ENCODE data around the gene CAPN5.

CAPN5 gene

DNA sequence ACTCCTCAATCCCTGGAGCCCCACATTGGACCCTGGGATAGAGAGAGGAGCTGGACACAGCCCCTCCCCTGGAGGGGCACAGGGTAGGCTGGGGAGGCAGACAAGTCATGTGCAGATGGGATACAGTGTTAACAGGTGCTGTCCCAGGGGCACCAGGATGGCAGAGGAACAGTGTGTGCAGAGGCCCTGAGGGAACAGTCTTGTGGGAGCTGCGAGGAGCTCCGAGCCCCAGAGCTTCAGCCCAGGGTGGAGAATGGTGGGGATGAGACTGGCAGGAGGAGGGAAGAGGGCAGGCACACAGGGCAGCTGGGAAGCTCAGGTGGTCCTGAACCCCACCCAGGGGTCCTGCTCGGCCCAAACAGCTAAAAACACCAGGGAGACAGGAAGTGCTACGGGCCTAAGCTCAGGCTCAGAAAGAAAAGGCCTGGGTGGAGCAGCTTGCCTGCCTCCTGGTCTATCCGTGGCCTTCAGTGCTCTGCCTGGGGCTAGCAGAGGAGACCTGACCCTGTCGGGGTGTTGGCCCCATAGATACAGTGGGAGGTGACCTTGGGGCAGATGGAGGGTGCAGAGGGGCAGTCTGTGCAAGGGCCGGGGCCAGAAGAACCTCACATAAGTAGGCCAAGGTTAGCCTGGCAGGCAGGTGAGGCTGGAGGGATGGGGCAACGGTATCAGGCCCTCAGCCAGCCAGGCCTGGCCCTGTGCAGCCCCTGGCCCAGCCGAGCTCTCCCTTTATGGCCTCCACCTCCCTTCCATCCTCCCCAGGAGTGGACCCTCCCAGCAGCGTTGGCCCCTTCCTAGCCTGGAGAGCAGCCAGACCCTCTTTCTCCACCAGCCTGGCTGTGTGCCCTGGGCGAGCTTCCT, 15.4 kb downstream of the CAPN5 start:
- no peak for DNase-seq (ENCODE audit: extremely low read depth in 1 of 2, low read depth in 1 of 2)

DNA sequence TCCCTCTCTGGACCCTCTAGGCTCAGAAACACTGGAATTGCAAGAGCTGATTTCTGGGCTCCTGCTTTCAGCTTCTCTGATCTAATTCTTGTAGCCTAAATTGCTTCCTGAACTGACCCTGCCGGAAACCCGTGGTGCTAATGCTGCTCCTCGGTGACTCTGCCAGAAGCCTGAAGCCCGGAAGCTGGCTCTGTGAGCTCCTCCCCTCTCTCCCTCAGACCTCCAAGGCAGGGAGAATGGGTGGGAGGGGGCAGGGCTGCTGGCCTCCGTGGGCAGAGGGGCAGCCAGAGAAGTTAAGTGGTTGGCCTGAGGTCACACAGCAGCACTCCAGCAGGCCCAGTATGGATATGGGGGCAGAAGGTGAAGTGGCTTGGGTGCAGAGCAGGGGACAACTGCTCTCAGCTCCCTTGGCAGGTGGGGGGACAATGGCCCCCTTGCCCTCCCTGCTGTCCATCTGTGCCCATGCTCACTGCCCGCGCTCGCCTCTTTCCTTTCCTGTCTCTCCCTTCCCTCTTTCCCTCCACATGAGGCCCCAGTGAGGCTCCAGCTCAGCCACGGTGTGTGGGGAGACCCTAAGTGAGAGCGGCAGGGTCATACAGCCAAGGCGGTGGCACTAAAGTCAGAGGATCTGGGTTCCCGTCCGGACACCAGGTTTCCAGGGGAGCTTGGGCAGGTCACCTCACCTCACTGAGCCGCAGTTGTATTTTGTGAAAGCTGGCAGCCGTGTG, 16.2 kb downstream of the CAPN5 start:
- DNase-seq (ENCODE audit: extremely low read depth in 1 of 2, low read depth in 1 of 2), result no peak

DNA sequence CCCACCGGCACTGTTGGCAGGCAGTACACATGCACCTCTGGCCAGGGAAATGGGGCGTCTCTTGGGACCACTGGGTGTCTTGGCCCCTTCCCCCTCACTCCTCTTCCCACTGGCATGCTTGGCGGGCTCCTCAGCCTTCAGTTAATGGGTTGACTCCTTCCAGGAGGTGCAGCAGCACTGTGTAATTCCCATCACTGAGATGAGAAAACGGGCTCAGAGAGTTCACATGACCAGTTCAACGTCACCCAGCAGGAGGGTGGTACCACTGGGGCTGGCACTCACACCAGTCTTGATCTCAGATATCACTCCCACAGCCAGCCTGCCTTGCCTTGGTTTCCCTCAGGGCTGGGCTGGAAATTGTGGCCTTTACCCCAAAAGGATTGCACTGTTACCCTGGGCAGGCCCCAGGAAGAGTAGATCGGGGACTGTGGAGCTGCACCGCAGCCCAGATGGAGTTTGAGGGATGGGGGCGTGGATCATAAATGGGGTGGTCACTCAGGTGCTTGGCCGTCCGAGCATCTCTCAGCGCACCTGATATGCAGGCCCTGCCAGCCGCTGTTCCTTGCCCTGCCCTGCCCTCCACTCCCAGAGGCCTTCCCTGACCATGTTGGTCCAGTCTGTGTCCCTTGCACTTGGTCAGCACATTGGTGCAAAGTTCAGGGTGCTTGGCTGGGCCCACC, 16.9 kb downstream of the CAPN5 start:
- no peak for DNase-seq (ENCODE audit: extremely low read depth in 1 of 2, low read depth in 1 of 2)

DNA sequence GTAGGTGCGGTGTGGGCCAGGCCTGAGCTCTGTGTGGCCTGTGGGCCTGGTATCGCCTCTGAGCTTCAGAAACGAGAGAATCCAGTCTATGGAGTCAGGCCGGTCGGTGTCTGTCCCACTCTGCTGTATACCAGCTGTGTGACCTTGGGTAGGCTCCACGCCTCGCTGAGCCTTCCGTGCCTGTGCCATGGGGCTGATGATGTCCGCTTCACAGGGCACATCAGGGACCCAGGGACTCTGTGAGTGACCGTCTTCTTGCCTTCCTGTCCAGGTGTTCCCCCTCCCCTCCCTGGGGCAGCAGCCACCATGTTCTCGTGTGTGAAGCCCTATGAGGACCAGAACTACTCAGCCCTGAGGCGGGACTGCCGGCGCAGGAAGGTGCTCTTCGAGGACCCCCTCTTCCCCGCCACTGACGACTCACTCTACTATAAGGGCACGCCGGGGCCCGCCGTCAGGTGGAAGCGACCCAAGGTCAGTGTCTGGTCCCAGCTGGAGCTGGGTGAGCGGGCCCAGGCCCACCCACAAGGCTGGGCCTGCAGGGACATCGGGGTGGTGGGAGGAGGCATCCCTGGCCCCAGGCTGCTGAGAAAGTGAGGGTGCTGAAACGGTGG, 17.9 kb downstream of the CAPN5 start:
- DNase-seq (ENCODE audit: extremely low read depth in 1 of 2, low read depth in 1 of 2), result no peak

GRCh38 chr11:77085652-77086051, 18.9 kb downstream of the CAPN5 start:
- DNase-seq (ENCODE audit: extremely low read depth in 1 of 2, low read depth in 1 of 2), result no peak

- DNase-seq (ENCODE audit: extremely low read depth in 1 of 2, low read depth in 1 of 2), result no peak
These were observed 20.0 kb downstream of the CAPN5 start for GRCh38 chr11:77086521-77087472.

DNA sequence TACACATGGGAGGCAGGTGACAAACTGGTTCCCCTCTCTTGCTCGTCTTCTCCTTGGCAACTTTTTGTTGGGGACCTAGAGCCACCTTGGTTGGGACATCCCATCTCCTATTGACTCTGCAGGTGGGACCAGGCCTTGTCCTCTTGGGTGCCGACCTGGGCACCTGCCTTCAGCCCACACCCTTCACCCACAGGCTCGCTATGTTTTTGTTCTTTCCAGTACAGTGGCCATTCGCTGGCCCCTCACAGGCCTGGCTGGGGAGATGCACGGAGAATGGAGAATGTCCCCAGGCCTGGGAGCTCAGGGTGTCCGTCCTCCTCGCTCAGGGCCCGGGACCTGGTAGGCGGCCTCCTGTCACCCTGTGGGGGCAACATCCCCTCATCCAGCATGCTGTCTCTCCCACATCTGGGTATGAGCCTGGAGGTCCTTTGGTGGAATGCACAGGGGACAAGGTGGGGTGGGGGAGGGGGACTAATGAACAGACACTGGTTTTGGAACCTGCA, 21.0 kb downstream of the CAPN5 start:
- DNase-seq (ENCODE audit: extremely low read depth in 1 of 2, low read depth in 1 of 2), result no peak

- no peak for DNase-seq (ENCODE audit: extremely low read depth in 1 of 2, low read depth in 1 of 2)
These were observed 21.6 kb downstream of the CAPN5 start for GRCh38 chr11:77088236-77089003.

- no peak for DNase-seq (ENCODE audit: extremely low read depth in 1 of 2, low read depth in 1 of 2)
These were observed 22.3 kb downstream of the CAPN5 start for GRCh38 chr11:77089004-77089545.

DNA sequence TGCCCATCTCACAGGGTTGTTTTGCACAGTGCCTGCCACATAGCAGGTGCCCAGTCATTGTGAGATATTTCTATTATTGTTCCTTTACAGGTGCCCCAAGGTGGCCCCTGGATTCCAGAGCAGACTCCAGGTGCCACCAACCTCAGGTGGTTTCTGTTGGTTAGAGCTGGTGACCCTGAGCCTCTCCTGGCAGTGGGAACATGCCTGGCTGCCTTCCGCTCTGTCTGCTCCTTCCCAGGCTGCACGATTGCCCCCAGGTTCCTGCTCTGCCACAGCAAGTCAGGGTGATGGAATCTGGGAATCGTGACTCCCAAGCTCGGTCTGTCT, 23.2 kb downstream of the CAPN5 start:
- no peak for DNase-seq (ENCODE audit: extremely low read depth in 1 of 2, low read depth in 1 of 2)

DNA sequence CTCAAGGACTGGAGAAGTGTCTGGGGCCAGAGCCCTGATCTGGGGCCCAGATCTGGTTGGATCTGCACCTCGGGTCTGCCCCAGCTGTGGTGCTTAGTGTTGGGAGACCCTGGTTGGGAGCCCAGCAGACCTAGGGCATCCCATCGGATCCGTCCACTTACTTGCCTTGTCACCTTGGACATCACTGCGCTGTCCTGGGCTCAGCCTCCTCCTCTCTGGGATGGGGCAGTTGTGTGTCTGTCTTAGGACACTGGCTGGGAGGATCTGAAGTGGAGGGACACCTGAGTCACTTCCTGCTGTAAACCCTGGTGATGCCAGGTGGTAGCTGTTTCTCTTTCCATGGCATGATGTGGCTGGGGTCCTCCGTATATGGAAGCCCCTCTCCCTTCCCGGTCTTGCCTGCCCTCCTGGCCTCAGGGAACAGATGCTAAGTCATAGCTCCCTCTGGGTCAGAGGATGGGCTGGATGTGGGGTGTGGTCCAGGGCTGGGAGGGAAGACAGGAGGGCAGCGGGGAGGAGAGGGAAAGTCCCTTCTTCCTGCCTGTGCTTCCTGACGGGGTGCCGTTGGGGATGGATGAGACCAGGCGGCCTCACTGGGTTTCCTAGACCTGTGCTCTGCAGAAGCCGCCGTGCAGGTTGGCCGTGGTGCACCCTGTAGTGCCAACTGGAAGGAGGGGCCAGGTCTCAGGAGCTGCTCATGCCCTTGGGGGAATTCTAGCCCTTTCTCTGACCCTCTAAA, 23.8 kb downstream of the CAPN5 start:
- DNase-seq (ENCODE audit: extremely low read depth in 1 of 2, low read depth in 1 of 2), result no peak

- DNase-seq (ENCODE audit: extremely low read depth in 1 of 2, low read depth in 1 of 2), result peak; percentile 55 to 65
These were observed 24.6 kb downstream of the CAPN5 start for GRCh38 chr11:77091146-77091940.

DNA sequence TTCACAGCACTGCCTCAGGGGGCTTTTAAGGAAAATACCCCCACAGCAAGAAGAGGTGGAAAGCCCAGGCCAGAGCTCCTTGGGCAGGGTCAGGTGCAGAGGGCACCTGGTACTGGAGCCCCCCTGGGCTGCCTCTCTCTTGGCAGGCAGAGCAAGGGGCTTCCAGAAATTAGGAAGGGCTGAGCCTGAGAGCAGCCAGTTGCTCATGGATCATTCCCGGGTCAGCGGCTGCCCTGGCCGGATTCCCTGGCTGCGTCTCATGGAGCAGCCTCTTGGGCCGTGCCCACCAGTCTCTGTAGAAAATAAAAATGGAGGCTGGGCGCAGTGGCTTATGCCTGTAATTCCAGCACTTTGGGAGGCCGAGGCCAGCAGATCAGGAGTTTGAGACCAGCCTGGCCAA, 25.6 kb downstream of the CAPN5 start:
- no peak for DNase-seq (ENCODE audit: extremely low read depth in 1 of 2, low read depth in 1 of 2)

GRCh38 chr11:77093056-77093891, 26.5 kb downstream of the CAPN5 start:
- DNase-seq (ENCODE audit: extremely low read depth in 1 of 2, low read depth in 1 of 2), result no peak

DNA sequence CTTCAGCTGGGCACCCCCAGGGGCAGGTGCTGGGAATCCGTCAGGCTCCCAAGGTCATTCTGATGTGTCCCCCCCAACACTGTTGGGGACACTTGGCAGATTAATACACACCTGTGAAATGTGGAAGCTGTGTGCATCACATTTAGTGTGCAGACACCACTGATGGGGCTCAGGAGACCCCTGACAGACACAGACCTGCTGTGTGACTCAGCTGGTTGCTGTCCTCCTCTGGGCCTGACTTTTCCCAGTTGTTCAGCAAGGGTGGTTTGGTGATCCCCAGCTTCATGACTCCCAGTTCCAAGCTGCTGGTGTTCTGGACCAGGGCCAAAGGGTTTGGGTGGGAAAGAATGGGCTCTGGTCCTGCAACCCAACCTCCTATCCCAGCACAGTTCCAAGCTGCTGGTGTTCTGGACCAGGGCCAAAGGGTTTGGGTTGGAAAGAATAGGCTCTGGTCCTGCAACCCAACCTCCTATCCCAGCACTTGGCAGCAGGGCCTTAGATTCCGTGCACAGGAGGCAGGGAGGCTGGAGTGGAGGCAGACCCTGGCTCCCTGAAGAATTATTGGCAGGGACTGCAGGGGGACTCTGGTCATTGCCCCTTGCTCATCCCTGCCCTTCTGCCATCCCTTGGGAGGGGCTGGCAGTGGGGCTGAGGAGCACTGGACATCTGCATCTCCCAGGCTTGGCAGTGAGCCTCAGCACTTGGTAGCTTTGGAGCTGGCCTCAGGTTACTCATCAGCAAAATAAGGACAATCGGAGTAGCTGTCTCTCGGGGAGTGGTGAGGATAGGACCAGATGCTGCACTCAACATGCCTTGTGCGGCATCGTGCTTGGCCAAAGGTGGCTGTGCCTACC, 27.4 kb downstream of the CAPN5 start:
- no peak for DNase-seq (ENCODE audit: extremely low read depth in 1 of 2, low read depth in 1 of 2)

DNA sequence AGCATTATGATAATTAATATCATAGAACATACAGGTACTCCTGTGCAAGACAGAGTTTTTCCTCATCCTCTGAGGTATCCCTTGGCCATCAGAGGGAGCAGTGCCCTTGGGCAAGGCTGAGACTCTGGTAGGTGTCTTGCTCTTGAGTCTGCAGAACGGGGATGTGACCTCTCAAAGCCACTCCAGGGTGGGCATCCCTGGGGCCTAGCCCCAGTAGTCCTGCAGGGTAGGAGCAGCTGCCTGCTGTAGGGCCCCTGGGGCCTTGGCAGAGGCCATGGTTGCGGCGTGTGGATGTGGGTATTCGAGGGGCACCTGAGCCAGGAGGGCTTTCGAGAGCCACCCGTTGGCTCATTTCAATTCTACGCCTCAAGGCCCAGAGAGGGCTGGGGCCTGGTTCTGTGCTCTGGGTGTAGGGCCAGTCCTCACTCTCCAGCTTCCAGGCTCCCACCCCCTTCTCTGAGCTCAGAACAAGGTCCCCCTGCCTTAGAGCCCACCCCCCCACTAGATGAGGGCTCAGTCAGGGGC, 28.1 kb downstream of the CAPN5 start:
- no peak for DNase-seq (ENCODE audit: extremely low read depth in 1 of 2, low read depth in 1 of 2)

All from stimulated activated CD8-positive, alpha-beta memory T cell treated with anti-CD3 and anti-CD28 coated beads, Interleukin-7, amount 100 ng/mL, for 48 hours (primary cell).